Measurements from ENCODE around the gene SLC44A1. TPM values are rescaled to one million over a fixed set of nuclear protein-coding genes. Genes with fewer than 3 reads are reported as not detected.

Gene SLC44A1
- polyA plus RNA-seq, 1 of the 3 experiments (the other 2 are of a cell fraction), result 4.5 TPM

GRCh38 chr9:105241356-105242043 is 3.0 kb upstream of the SLC44A1 start:
- no peaks in the 10 kb centered on the region for H4K20me1 ChIP-seq (ENCODE audit: insufficient read depth)
- H3F3A ChIP-seq (replicated peaks; ENCODE audit: insufficient read depth), result peaks cover 18% of the 10 kb centered on the region
- no peaks in the 10 kb centered on the region for H3K9me2 ChIP-seq
- no peak overlapping the region for H3K9ac ChIP-seq
- H3K79me2 ChIP-seq (ENCODE audit: insufficient read depth), result peaks cover 3% of the 10 kb centered on the region; the same call in 1 of the 2 replicates
- no peak overlapping the region for H3K4me2 ChIP-seq
- 66% methylated on average over 4 of the region's 4 CpGs for WGBS (ENCODE audit: low lambda C conversion rate)
- H3K4me3 ChIP-seq (ENCODE audit: low read depth in 2 of 2, low read length in 1 of 2), result no peak overlapping the region
- no peaks in the 10 kb centered on the region for H3K9me3 ChIP-seq
- no peak for DNase-seq
- no peak overlapping the region for H2AFZ ChIP-seq (ENCODE audit: low read depth)
- peaks cover 3 to 5% of the 10 kb centered on the region in 2 experiments; a peak in 3 of 4 replicates for H3K4me1 ChIP-seq (ENCODE audit: control insufficient read depth in 1 of 2, insufficient read depth in 2 of 2, low read depth in 1 of 2, low read length in 1 of 2)
- ChIA-PET CTCF (interaction anchor here (0.9 to 1.6 kb wide), 4 partner anchors 16 to 174 kb away, joined by 3 to 4 read pairs (median 4); no protein-coding TSS in a partner anchor), POLR2A (no interaction called here)
- H3K36me3 ChIP-seq (replicated peaks in 1 of 2; ENCODE audit: control insufficient read depth in 1 of 2, insufficient read depth in 2 of 2, low read length in 1 of 2), result no peaks in the 10 kb centered on the region
- TF ChIP-seq GATA2 (CRISPR knock-in tag; IDR thresholded peaks at IDR 0.05), result no peak
- TF ChIP-seq IRF3 (IDR thresholded peaks at IDR 0.05; ENCODE audit: low read depth, low read length), result no peak
- TF ChIP-seq USF1 (IDR thresholded peaks at IDR 0.05; ENCODE audit: borderline replicate concordance, low read depth), result no peak
- TF ChIP-seq TEAD4 (IDR thresholded peaks at IDR 0.05; ENCODE audit: borderline replicate concordance, insufficient read depth), result no peak
- no peak for TF ChIP-seq RXRA (IDR thresholded peaks at IDR 0.05; ENCODE audit: borderline replicate concordance, low read depth)
- no peak for TF ChIP-seq RAD21 (IDR thresholded peaks at IDR 0.05; ENCODE audit: low read length)
- no peak for TF ChIP-seq EZH2phosphoT487 (IDR thresholded peaks at IDR 0.05; ENCODE audit: borderline replicate concordance, low read depth)
- no peak for TF ChIP-seq ZBTB33 (IDR thresholded peaks at IDR 0.05; ENCODE audit: borderline replicate concordance, low read depth)
- no peak for TF ChIP-seq CHD2 (IDR thresholded peaks at IDR 0.05; ENCODE audit: low read length, partially characterized antibody)
- TF ChIP-seq REST (IDR thresholded peaks at IDR 0.05; ENCODE audit: low read depth, low read length), result no peak
- no peak for TF ChIP-seq TAF1 (IDR thresholded peaks at IDR 0.05; ENCODE audit: borderline replicate concordance, low read depth, low read length)
- TF ChIP-seq MEF2A (IDR thresholded peaks at IDR 0.05; ENCODE audit: borderline replicate concordance, low read depth), result no peak
- no peak for TF ChIP-seq RCOR1 (IDR thresholded peaks at IDR 0.05; ENCODE audit: low read length)
- no peak for TF ChIP-seq USF2 (IDR thresholded peaks at IDR 0.05; ENCODE audit: borderline replicate concordance, low read depth, low read length)
- no peak for TF ChIP-seq EP300 (IDR thresholded peaks at IDR 0.05; ENCODE audit: borderline replicate concordance in 1 of 2, low read depth in 1 of 2, low read length in 1 of 2)
- TF ChIP-seq POLR2AphosphoS5 (IDR thresholded peaks at IDR 0.05; ENCODE audit: low read depth, low read length), result no peak
- H3K27ac ChIP-seq (ENCODE audit: low read depth in 2 of 2, low read length in 1 of 2), result no peak overlapping the region
- no peaks in the 10 kb centered on the region for H3K27me3 ChIP-seq (ENCODE audit: insufficient read depth)
